NT2/D1 (cell line): ENCODE measurements around the gene TMPRSS11D.

Experiments
- DNase-seq: peaks from one replicate; pipeline ENCODE4 v3.0.0-alpha.2; 2011; ENCODE audit warnings: low read depth, low spot score
- H3K27me3 ChIP-seq: 2 replicates; pipeline ENCODE4 v1.6.0; 2011; ENCODE audit warnings: mild to moderate bottlenecking; ENCODE audit not compliant: insufficient read length, insufficient read depth
- H3K36me3 ChIP-seq: 2 replicates; pipeline ENCODE4 v1.6.1; 2011; ENCODE audit warnings: mild to moderate bottlenecking, low read length, mixed read lengths; ENCODE audit not compliant: insufficient read depth, insufficient read length
- H3K4me1 ChIP-seq: 2 replicates; pipeline ENCODE4 v1.5.1; 2011; ENCODE audit not compliant: insufficient read depth, insufficient read length
- H3K4me3 ChIP-seq: 2 replicates; pipeline ENCODE4 v1.5.1; 2011; ENCODE audit warnings: low read depth; ENCODE audit not compliant: insufficient read length
- H3K9ac ChIP-seq: 2 replicates; pipeline ENCODE4 v1.6.0; 2011; ENCODE audit warnings: low read depth; ENCODE audit not compliant: insufficient read length
- H3K9me3 ChIP-seq: 2 replicates; pipeline ENCODE4 v1.5.1; 2011; ENCODE audit warnings: mild to moderate bottlenecking, low read length; ENCODE audit not compliant: insufficient read depth
- SUZ12 ChIP-seq: IDR thresholded peaks from 2 replicates; pipeline ENCODE4 v1.6.1; 2011; ENCODE audit not compliant: insufficient read length, insufficient read depth; ENCODE audit errors: extremely low read depth
- YY1 ChIP-seq: IDR thresholded peaks from 2 replicates; pipeline ENCODE4 v1.6.1; 2011; ENCODE audit not compliant: insufficient read length, insufficient read depth
- ZNF274 ChIP-seq: IDR thresholded peaks from 2 replicates; pipeline ENCODE4 v1.6.1; 2011; ENCODE audit warnings: mild to moderate bottlenecking, low read depth, low read length

Gene TMPRSS11D

GRCh38 chr4:67883902-67884301 is at the start of gene TMPRSS11D:
Gene TMPRSS11D (minus strand): TSS chr4:67884002. CDS start chr4:67883933, 69 bp downstream.
- no peaks in the 10 kb centered on the region for H3K36me3 ChIP-seq
- no peaks in the 10 kb centered on the region for H3K9me3 ChIP-seq
- no peaks in the 10 kb centered on the region for H3K27me3 ChIP-seq
- TF ChIP-seq YY1 = no peak
- no peak for TF ChIP-seq ZNF274
- no peak for TF ChIP-seq SUZ12
- H3K9ac ChIP-seq = no peak within 1 kb of the TSS
- DNase-seq = no peak
- H3K4me1 ChIP-seq = no peaks in the 10 kb centered on the region
- no peak within 1 kb of the TSS for H3K4me3 ChIP-seq

- no peaks in the 10 kb centered on the region for H3K4me1 ChIP-seq
- TF ChIP-seq SUZ12 = no peak
- TF ChIP-seq YY1 = no peak
- TF ChIP-seq ZNF274 = no peak
- no peak overlapping the region for H3K4me3 ChIP-seq
- H3K36me3 ChIP-seq = no peaks in the 10 kb centered on the region
- H3K9ac ChIP-seq = no peak overlapping the region
- H3K27me3 ChIP-seq = no peaks in the 10 kb centered on the region
- DNase-seq = no peak
- H3K9me3 ChIP-seq = no peaks in the 10 kb centered on the region
Observed at GRCh38 chr4:67933038-67933437, 49.2 kb upstream of the TMPRSS11D start.

- Histone ChIP-seq H3K9me3 (peaks cover 6% of the 10 kb centered on the region; the same call in 1 of the 2 replicates), H3K9ac (no peak overlapping the region), H3K4me1 (no peaks in the 10 kb centered on the region), H3K27me3 (no peaks in the 10 kb centered on the region), H3K4me3 (no peak overlapping the region), H3K36me3 (no peaks in the 10 kb centered on the region)
- TF ChIP-seq YY1 = no peak
- no peak for TF ChIP-seq ZNF274
- no peak for TF ChIP-seq SUZ12
- DNase-seq = no peak
Observed at GRCh38 chr4:67931256-67931655, 47.5 kb upstream of the TMPRSS11D start.

GRCh38 chr4:67929426-67929825 is 45.6 kb upstream of the TMPRSS11D start:
- H3K4me3 ChIP-seq = no peak overlapping the region
- TF ChIP-seq YY1 (no peak), SUZ12 (no peak), ZNF274 (no peak)
- H3K9ac ChIP-seq = no peak overlapping the region
- no peaks in the 10 kb centered on the region for H3K27me3 ChIP-seq
- peaks cover 7% of the 10 kb centered on the region; the same call in 1 of the 2 replicates for H3K9me3 ChIP-seq
- H3K4me1 ChIP-seq = no peaks in the 10 kb centered on the region
- no peaks in the 10 kb centered on the region for H3K36me3 ChIP-seq
- DNase-seq = no peak

GRCh38 chr4:67928546-67928945 is 44.7 kb upstream of the TMPRSS11D start:
- Histone ChIP-seq H3K9me3 (peaks cover 7% of the 10 kb centered on the region; the same call in 1 of the 2 replicates), H3K27me3 (no peaks in the 10 kb centered on the region), H3K4me3 (no peak overlapping the region), H3K36me3 (no peaks in the 10 kb centered on the region), H3K9ac (no peak overlapping the region), H3K4me1 (no peaks in the 10 kb centered on the region)
- DNase-seq = no peak
- TF ChIP-seq YY1 = no peak
- TF ChIP-seq SUZ12 = no peak
- no peak for TF ChIP-seq ZNF274

- Histone ChIP-seq H3K4me3 (no peak overlapping the region), H3K9ac (no peak overlapping the region)
- TF ChIP-seq SUZ12 (no peak), YY1 (no peak), ZNF274 (no peak)
Observed at GRCh38 chr4:67927251-67927650, 43.4 kb upstream of the TMPRSS11D start.

GRCh38 chr4:67926485-67926884 is 42.7 kb upstream of the TMPRSS11D start:
- Histone ChIP-seq H3K36me3 (no peaks in the 10 kb centered on the region), H3K9ac (no peak overlapping the region), H3K9me3 (peaks cover 7% of the 10 kb centered on the region; the same call in 1 of the 2 replicates), H3K4me1 (no peaks in the 10 kb centered on the region), H3K4me3 (no peak overlapping the region), H3K27me3 (no peaks in the 10 kb centered on the region)
- no peak for TF ChIP-seq SUZ12
- TF ChIP-seq YY1 = no peak
- no peak for TF ChIP-seq ZNF274
- no peak for DNase-seq

More at GRCh38 chr4:67927251-67927650, 43.4 kb upstream of the TMPRSS11D start:
- DNase-seq = no peak
- Histone ChIP-seq H3K36me3 (no peaks in the 10 kb centered on the region), H3K27me3 (no peaks in the 10 kb centered on the region), H3K9me3 (peaks cover 7% of the 10 kb centered on the region; the same call in 1 of the 2 replicates), H3K4me1 (no peaks in the 10 kb centered on the region)

GRCh38 chr4:67922697-67923096 is 38.9 kb upstream of the TMPRSS11D start:
- TF ChIP-seq YY1 = no peak
- no peak for TF ChIP-seq SUZ12
- TF ChIP-seq ZNF274 = no peak
- Histone ChIP-seq H3K9ac (no peak overlapping the region), H3K4me1 (no peaks in the 10 kb centered on the region), H3K36me3 (no peaks in the 10 kb centered on the region), H3K4me3 (no peak overlapping the region), H3K27me3 (no peaks in the 10 kb centered on the region), H3K9me3 (peaks cover 7% of the 10 kb centered on the region; the same call in 1 of the 2 replicates)
- no peak for DNase-seq
